ENCODE results near the gene PRDM5. TPM values are rescaled to one million over a fixed set of nuclear protein-coding genes. Genes with fewer than 3 reads are reported as not detected.

The PRDM5 gene
- total and polyA plus RNA-seq, 9 of the 15 experiments (the other 6 are each of a cell fraction or from before 2014, with no cell fraction given), result not detected

DNA sequence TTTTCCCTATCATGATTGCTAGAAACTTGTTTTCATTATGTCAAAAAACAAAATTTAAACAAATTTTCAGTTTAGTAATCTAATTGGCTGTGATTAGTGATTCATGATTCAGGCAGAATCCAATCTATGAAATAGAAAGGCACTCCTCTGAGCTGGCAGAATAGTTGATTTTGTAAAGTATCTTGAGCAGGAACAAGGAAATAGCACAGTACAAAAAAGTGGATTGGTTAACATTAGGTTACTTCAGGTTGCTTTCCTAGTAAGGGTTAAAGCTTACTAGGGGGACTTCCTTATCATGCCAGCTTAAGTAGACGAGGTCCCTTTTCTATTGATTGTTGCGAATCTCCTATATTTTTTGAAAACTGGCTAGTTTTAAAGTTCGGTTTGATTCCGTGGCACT, 43.4 kb upstream of the PRDM5 start:
- Histone ChIP-seq H3K4me2 (ENCODE audit: insufficient read depth, low read length) (no peak overlapping the region), H3K27ac (ENCODE audit: extremely low read depth, low read depth, low read length) (no peak overlapping the region), H3K27me3 (ENCODE audit: control insufficient read depth in 2 of 2, insufficient read depth in 2 of 2, low read length in 2 of 2) (no peaks in the 10 kb centered on the region), H3K9ac (ENCODE audit: insufficient read depth in 1 of 2, low read depth in 2 of 2, low read length in 2 of 2) (no peak overlapping the region), H3K9me3 (replicated peaks; ENCODE audit: control insufficient read depth, insufficient read depth, low read depth, low read length) (no peaks in the 10 kb centered on the region), H2AFZ (ENCODE audit: low read depth, low read length) (no peak overlapping the region), H3K4me1 (replicated peaks in 1 of 2; ENCODE audit: control insufficient read depth in 2 of 2, insufficient read depth in 2 of 2, low read length in 2 of 2) (no peaks in the 10 kb centered on the region), H4K20me1 (replicated peaks; ENCODE audit: control insufficient read depth, insufficient read depth, low read length) (no peaks in the 10 kb centered on the region), H3K79me2 (ENCODE audit: control insufficient read depth, insufficient read depth, low read length) (no peaks in the 10 kb centered on the region), H3K9me1 (ENCODE audit: control insufficient read depth, insufficient read depth, low read length) (no peaks in the 10 kb centered on the region), H3K36me3 (ENCODE audit: control insufficient read depth, insufficient read depth, low read length) (no peaks in the 10 kb centered on the region), H3K4me3 (no peak overlapping the region)
- no TSS peak for BruUV-seq (replicated peaks)
- ChIA-PET CTCF (ENCODE audit: low intra/inter-chr PET ratio) (no interaction called here), POLR2A (no interaction called here)
- TF ChIP-seq ZNF589 (CRISPR knock-in tag; IDR thresholded peaks at IDR 0.05; ENCODE audit: low read depth) (no peak), CTBP1 (IDR thresholded peaks at IDR 0.05; ENCODE audit: borderline replicate concordance) (no peak), ZNF282 (CRISPR knock-in tag; IDR thresholded peaks at IDR 0.05) (no peak), POLR3G (IDR thresholded peaks at IDR 0.05; ENCODE audit: extremely low read depth, insufficient read length, insufficient replicate concordance) (no peak), ESRRA (IDR thresholded peaks at IDR 0.05; ENCODE audit: borderline replicate concordance, low read depth) (no peak), ZNF76 (CRISPR knock-in tag; IDR thresholded peaks at IDR 0.05; ENCODE audit: borderline replicate concordance) (no peak), CEBPG (CRISPR knock-in tag; IDR thresholded peaks at IDR 0.05) (no peak), CEBPG (tag; conservative IDR thresholded peaks at IDR 0.05 in 1 of 2, IDR thresholded peaks at IDR 0.05 in 1 of 2) (no peak), HEY1 (CRISPR knock-in tag; IDR thresholded peaks at IDR 0.05; ENCODE audit: borderline replicate concordance) (no peak), ETV6 (IDR thresholded peaks at IDR 0.05; ENCODE audit: borderline replicate concordance in 1 of 2, low read depth in 2 of 2, low read length in 1 of 2) (no peak), ETV6 (CRISPR knock-in tag; IDR thresholded peaks at IDR 0.05; ENCODE audit: borderline replicate concordance) (no peak)
- TF ChIP-seq, protein P1, sequence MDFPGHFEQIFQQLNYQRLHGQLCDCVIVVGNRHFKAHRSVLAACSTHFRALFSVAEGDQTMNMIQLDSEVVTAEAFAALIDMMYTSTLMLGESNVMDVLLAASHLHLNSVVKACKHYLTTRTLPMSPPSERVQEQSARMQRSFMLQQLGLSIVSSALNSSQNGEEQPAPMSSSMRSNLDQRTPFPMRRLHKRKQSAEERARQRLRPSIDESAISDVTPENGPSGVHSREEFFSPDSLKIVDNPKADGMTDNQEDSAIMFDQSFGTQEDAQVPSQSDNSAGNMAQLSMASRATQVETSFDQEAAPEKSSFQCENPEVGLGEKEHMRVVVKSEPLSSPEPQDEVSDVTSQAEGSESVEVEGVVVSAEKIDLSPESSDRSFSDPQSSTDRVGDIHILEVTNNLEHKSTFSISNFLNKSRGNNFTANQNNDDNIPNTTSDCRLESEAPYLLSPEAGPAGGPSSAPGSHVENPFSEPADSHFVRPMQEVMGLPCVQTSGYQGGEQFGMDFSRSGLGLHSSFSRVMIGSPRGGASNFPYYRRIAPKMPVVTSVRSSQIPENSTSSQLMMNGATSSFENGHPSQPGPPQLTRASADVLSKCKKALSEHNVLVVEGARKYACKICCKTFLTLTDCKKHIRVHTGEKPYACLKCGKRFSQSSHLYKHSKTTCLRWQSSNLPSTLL (IDR thresholded peaks at IDR 0.05), result no peak
- TF ChIP-seq, protein P2, sequence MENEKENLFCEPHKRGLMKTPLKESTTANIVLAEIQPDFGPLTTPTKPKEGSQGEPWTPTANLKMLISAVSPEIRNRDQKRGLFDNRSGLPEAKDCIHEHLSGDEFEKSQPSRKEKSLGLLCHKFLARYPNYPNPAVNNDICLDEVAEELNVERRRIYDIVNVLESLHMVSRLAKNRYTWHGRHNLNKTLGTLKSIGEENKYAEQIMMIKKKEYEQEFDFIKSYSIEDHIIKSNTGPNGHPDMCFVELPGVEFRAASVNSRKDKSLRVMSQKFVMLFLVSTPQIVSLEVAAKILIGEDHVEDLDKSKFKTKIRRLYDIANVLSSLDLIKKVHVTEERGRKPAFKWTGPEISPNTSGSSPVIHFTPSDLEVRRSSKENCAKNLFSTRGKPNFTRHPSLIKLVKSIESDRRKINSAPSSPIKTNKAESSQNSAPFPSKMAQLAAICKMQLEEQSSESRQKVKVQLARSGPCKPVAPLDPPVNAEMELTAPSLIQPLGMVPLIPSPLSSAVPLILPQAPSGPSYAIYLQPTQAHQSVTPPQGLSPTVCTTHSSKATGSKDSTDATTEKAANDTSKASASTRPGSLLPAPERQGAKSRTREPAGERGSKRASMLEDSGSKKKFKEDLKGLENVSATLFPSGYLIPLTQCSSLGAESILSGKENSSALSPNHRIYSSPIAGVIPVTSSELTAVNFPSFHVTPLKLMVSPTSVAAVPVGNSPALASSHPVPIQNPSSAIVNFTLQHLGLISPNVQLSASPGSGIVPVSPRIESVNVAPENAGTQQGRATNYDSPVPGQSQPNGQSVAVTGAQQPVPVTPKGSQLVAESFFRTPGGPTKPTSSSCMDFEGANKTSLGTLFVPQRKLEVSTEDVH (IDR thresholded peaks at IDR 0.05; ENCODE audit: low read depth, partially characterized antibody), result no peak
- no peak for DNase-seq (ENCODE audit: extremely low read depth in 1 of 4, low spot score in 3 of 4)
- in situ Hi-C loops (cut with MboI), result no loop called here
- intact Hi-C loops (cut with micrococcal nuclease), result no loop called here
- ATAC-seq, result no peak
- no peak for FAIRE-seq
- 0% methylated on average over 4 of the region's 4 CpGs for WGBS (ENCODE audit: insufficient coverage, low coverage, missing lambda C conversion rate)
